ENCODE results near the gene CRHR2. TPM values are rescaled to one million over a fixed set of nuclear protein-coding genes. Genes with fewer than 3 reads are reported as not detected.

The CRHR2 gene
- total RNA-seq, 2 experiments from 2014 or later: not detected

- ChIA-PET CTCF (interaction anchor here (0.6 to 1.8 kb wide), 3 partner anchors 10 to 104 kb away, joined by 3 to 6 read pairs (median 3); no protein-coding TSS in a partner anchor), POLR2A (no interaction called here)
- intact Hi-C loops (cut with DNase I, micrococcal nuclease): no loop called here
- ATAC-seq (no peak), DNase-seq (no peak)
- Mint-ChIP-seq H3K36me3 (ENCODE audit: low read depth) (peaks cover 58% of the 10 kb centered on the region), H3K4me1 (no peaks in the 10 kb centered on the region), H3K9me3 (ENCODE audit: low read depth) (peaks cover 3% of the 10 kb centered on the region), H3K4me3 (no peak overlapping the region), H3K27ac (no peak overlapping the region), H3K27me3 (no peaks in the 10 kb centered on the region)
These were observed 48.0 kb downstream of the CRHR2 start for GRCh38 chr7:30634193-30634626.

GRCh38 chr7:30633223-30633622 is 49.0 kb downstream of the CRHR2 start:
- Mint-ChIP-seq H3K27me3 (no peaks in the 10 kb centered on the region), H3K4me3 (no peak overlapping the region), H3K4me1 (peaks cover 2% of the 10 kb centered on the region), H3K27ac (peak overlapping the region; percentile 29), H3K9me3 (ENCODE audit: low read depth) (peaks cover 3% of the 10 kb centered on the region), H3K36me3 (ENCODE audit: low read depth) (peaks cover 63% of the 10 kb centered on the region)
- CTCF ChIA-PET: interaction anchor here (1.8 kb wide), 1 partner anchor 11 kb away, joined by 6 read pairs; no protein-coding TSS in a partner anchor
- ATAC-seq (no peak), DNase-seq (no peak)
- POLR2A ChIA-PET: no interaction called here
- intact Hi-C loops (cut with DNase I, micrococcal nuclease): no loop called here

- DNase-seq (no peak), ATAC-seq (no peak)
- no peak overlapping the region for H3K4me3 Mint-ChIP-seq
- H3K27ac Mint-ChIP-seq: no peak overlapping the region
- POLR2A ChIA-PET: no interaction called here
- no peaks in the 10 kb centered on the region for H3K27me3 Mint-ChIP-seq
- CTCF ChIA-PET: interaction anchor here (0.7 kb wide), 1 partner anchor 110 kb away, joined by 4 read pairs; no protein-coding TSS in a partner anchor
- H3K36me3 Mint-ChIP-seq (ENCODE audit: low read depth): peaks cover 77% of the 10 kb centered on the region
- intact Hi-C loops (cut with DNase I, micrococcal nuclease): no loop called here
- peaks cover 12% of the 10 kb centered on the region for H3K4me1 Mint-ChIP-seq
- H3K9me3 Mint-ChIP-seq (ENCODE audit: low read depth): peaks cover 3% of the 10 kb centered on the region
These were observed 51.3 kb downstream of the CRHR2 start for GRCh38 chr7:30630986-30631385.

GRCh38 chr7:30627026-30627425 is 55.2 kb downstream of the CRHR2 start:
- no peaks in the 10 kb centered on the region for H3K27me3 Mint-ChIP-seq
- H3K36me3 Mint-ChIP-seq (ENCODE audit: low read depth): peaks cover 73% of the 10 kb centered on the region
- peak; percentile 82 for ATAC-seq
- ChIA-PET CTCF (interaction anchor here (0.6 to 2.4 kb wide), 5 partner anchors 15 to 548 kb away, joined by 3 to 7 read pairs (median 4); no protein-coding TSS in a partner anchor), POLR2A (interaction anchor here (3.2 kb wide), 1 partner anchor 14 kb away, joined by 11 read pairs; no protein-coding TSS in a partner anchor)
- no peaks in the 10 kb centered on the region for H3K9me3 Mint-ChIP-seq (ENCODE audit: low read depth)
- H3K4me3 Mint-ChIP-seq: no peak overlapping the region
- H3K4me1 Mint-ChIP-seq: peaks cover 13% of the 10 kb centered on the region
- peak overlapping the region; percentile 68 for H3K27ac Mint-ChIP-seq
- intact Hi-C loops (cut with DNase I, micrococcal nuclease): loop anchor here in 1 of 2 experiments (2.0 kb wide), 1 partner anchor 14 kb away; no protein-coding TSS in a partner anchor
- peak; percentile 28 for DNase-seq

- intact Hi-C loops (cut with DNase I, micrococcal nuclease): loop anchor here in 1 of 2 experiments (1.0 kb wide), 1 partner anchor 13 kb away; no protein-coding TSS in a partner anchor
- CTCF ChIA-PET: no interaction called here
- ATAC-seq: no peak
- no peak overlapping the region for H3K27ac Mint-ChIP-seq
- H3K36me3 Mint-ChIP-seq (ENCODE audit: low read depth): peaks cover 71% of the 10 kb centered on the region
- POLR2A ChIA-PET: interaction anchor here (0.7 to 3.2 kb wide), 2 partner anchors 12 to 20 kb away, joined by 3 to 11 read pairs; no protein-coding TSS in a partner anchor
- DNase-seq: no peak
- peaks cover 13% of the 10 kb centered on the region for H3K4me1 Mint-ChIP-seq
- H3K27me3 Mint-ChIP-seq: no peaks in the 10 kb centered on the region
- H3K4me3 Mint-ChIP-seq: no peak overlapping the region
- no peaks in the 10 kb centered on the region for H3K9me3 Mint-ChIP-seq (ENCODE audit: low read depth)
These were observed 57.0 kb downstream of the CRHR2 start for GRCh38 chr7:30625283-30625682.

- Mint-ChIP-seq H3K4me1 (peaks cover 6% of the 10 kb centered on the region), H3K27ac (no peak overlapping the region), H3K27me3 (no peaks in the 10 kb centered on the region), H3K9me3 (ENCODE audit: low read depth) (no peaks in the 10 kb centered on the region), H3K4me3 (no peak overlapping the region), H3K36me3 (ENCODE audit: low read depth) (peaks cover 76% of the 10 kb centered on the region)
- ATAC-seq: no peak
- ChIA-PET CTCF (interaction anchor here (0.6 to 1.4 kb wide), 4 partner anchors 11 to 121 kb away, joined by 3 read pairs; no protein-coding TSS in a partner anchor), POLR2A (interaction anchor here (0.6 kb wide), 1 partner anchor 16 kb away, joined by 5 read pairs; no protein-coding TSS in a partner anchor)
- no peak for DNase-seq
- intact Hi-C loops (cut with DNase I, micrococcal nuclease): no loop called here
These were observed 63.3 kb downstream of the CRHR2 start for GRCh38 chr7:30618961-30619360.

- DNase-seq (no peak), ATAC-seq (no peak)
- Mint-ChIP-seq H3K27me3 (no peaks in the 10 kb centered on the region), H3K4me1 (peaks cover 14% of the 10 kb centered on the region), H3K36me3 (ENCODE audit: low read depth) (peaks cover 77% of the 10 kb centered on the region), H3K4me3 (no peak overlapping the region), H3K27ac (no peak overlapping the region), H3K9me3 (ENCODE audit: low read depth) (no peaks in the 10 kb centered on the region)
- CTCF ChIA-PET: interaction anchor here (0.6 to 1.4 kb wide), 3 partner anchors 12 to 122 kb away, joined by 3 read pairs; no protein-coding TSS in a partner anchor
- POLR2A ChIA-PET: interaction anchor here (0.6 kb wide), 1 partner anchor 15 kb away, joined by 5 read pairs; no protein-coding TSS in a partner anchor
- intact Hi-C loops (cut with DNase I, micrococcal nuclease): no loop called here
These were observed 64.1 kb downstream of the CRHR2 start for GRCh38 chr7:30618080-30618676.

GRCh38 chr7:30617359-30617758 is 64.9 kb downstream of the CRHR2 start:
- POLR2A ChIA-PET: no interaction called here
- CTCF ChIA-PET: no interaction called here
- intact Hi-C loops (cut with DNase I, micrococcal nuclease): no loop called here
- ATAC-seq: no peak
- no peak overlapping the region for H3K27ac Mint-ChIP-seq
- no peaks in the 10 kb centered on the region for H3K27me3 Mint-ChIP-seq
- H3K36me3 Mint-ChIP-seq (ENCODE audit: low read depth): peaks cover 79% of the 10 kb centered on the region
- peaks cover 22% of the 10 kb centered on the region for H3K4me1 Mint-ChIP-seq
- H3K9me3 Mint-ChIP-seq (ENCODE audit: low read depth): no peaks in the 10 kb centered on the region
- H3K4me3 Mint-ChIP-seq: no peak overlapping the region
- no peak for DNase-seq

- Mint-ChIP-seq H3K4me1 (peaks cover 30% of the 10 kb centered on the region), H3K27me3 (no peaks in the 10 kb centered on the region), H3K36me3 (ENCODE audit: low read depth) (peaks cover 77% of the 10 kb centered on the region), H3K27ac (no peak overlapping the region), H3K9me3 (ENCODE audit: low read depth) (no peaks in the 10 kb centered on the region), H3K4me3 (no peak overlapping the region)
- POLR2A ChIA-PET: no interaction called here
- no peak for DNase-seq
- intact Hi-C loops (cut with DNase I, micrococcal nuclease): no loop called here
- no peak for ATAC-seq
- CTCF ChIA-PET: no interaction called here
These were observed 65.9 kb downstream of the CRHR2 start for GRCh38 chr7:30616318-30616717.

GRCh38 chr7:30613366-30614325 is 68.6 kb downstream of the CRHR2 start:
- no peaks in the 10 kb centered on the region for H3K27me3 Mint-ChIP-seq
- intact Hi-C loops (cut with DNase I, micrococcal nuclease): loop anchor here (1.0 to 2.0 kb wide), 3 partner anchors 10 to 17 kb away; no protein-coding TSS in a partner anchor
- H3K27ac Mint-ChIP-seq: peak overlapping the region; percentile 81
- CTCF ChIA-PET: interaction anchor here (0.6 to 1.8 kb wide), 5 partner anchors 14 to 91 kb away, joined by 3 to 6 read pairs (median 4); no protein-coding TSS in a partner anchor
- H3K4me1 Mint-ChIP-seq: peaks cover 46% of the 10 kb centered on the region
- no peak overlapping the region for H3K4me3 Mint-ChIP-seq
- H3K9me3 Mint-ChIP-seq (ENCODE audit: low read depth): no peaks in the 10 kb centered on the region
- ATAC-seq (peak; percentile 24), DNase-seq (no peak)
- POLR2A ChIA-PET: interaction anchor here (1.0 to 2.5 kb wide), 3 partner anchors 8 to 68 kb away, joined by 3 to 11 read pairs (median 4); partner anchors contain the start of gene CRHR2
- peaks cover 80% of the 10 kb centered on the region for H3K36me3 Mint-ChIP-seq (ENCODE audit: low read depth)
